ENCODE measurements around the gene NKX1-1.

The NKX1-1 gene

GRCh38 chr4:1451752-1452122, 45.5 kb upstream of the NKX1-1 start:
- H3K4me2 ChIP-seq (ENCODE audit: insufficient read depth, low read length), result no peak overlapping the region
- no peaks in the 10 kb centered on the region for H3K79me2 ChIP-seq (ENCODE audit: insufficient read depth, low read length)
- no peaks in the 10 kb centered on the region for H3K36me3 ChIP-seq (ENCODE audit: insufficient read depth, low read length)
- H3K27ac ChIP-seq (ENCODE audit: low read length), result no peak overlapping the region
- DNase-seq, result no peak
- H3K4me1 ChIP-seq (ENCODE audit: insufficient read depth, low read length), result no peaks in the 10 kb centered on the region
- no peak overlapping the region for H3K4me3 ChIP-seq (ENCODE audit: low read depth in 1 of 2, low read length in 2 of 2)
- no peaks in the 10 kb centered on the region for H3K9me3 ChIP-seq (ENCODE audit: insufficient read depth, low read length, severe bottlenecking)
- H3K9ac ChIP-seq (ENCODE audit: low read depth, low read length), result no peak overlapping the region
- no peaks in the 10 kb centered on the region for H3K27me3 ChIP-seq (ENCODE audit: insufficient read depth, low read length, poor library complexity)
- no peak for TF ChIP-seq EZH2 (IDR thresholded peaks at IDR 0.05; ENCODE audit: borderline replicate concordance, low read depth, low read length, severe bottlenecking)
- no peak for TF ChIP-seq CTCF (IDR thresholded peaks at IDR 0.05; ENCODE audit: borderline replicate concordance, extremely low read depth, low read length, poor library complexity, severe bottlenecking)
- no peak overlapping the region for H2AFZ ChIP-seq (ENCODE audit: low read depth, low read length)
- no peak for ATAC-seq (ENCODE audit: insufficient read depth, low read depth)
- no peaks in the 10 kb centered on the region for H4K20me1 ChIP-seq (ENCODE audit: insufficient read depth, low read length)

GRCh38 chr4:1451106-1451751, 45.0 kb upstream of the NKX1-1 start:
- H3K27me3 ChIP-seq (ENCODE audit: insufficient read depth, low read length, poor library complexity), result no peaks in the 10 kb centered on the region
- H3K36me3 ChIP-seq (ENCODE audit: insufficient read depth, low read length), result no peaks in the 10 kb centered on the region
- H4K20me1 ChIP-seq (ENCODE audit: insufficient read depth, low read length), result no peaks in the 10 kb centered on the region
- H2AFZ ChIP-seq (ENCODE audit: low read depth, low read length), result no peak overlapping the region
- ATAC-seq (ENCODE audit: insufficient read depth, low read depth) (no peak), DNase-seq (no peak)
- no peaks in the 10 kb centered on the region for H3K79me2 ChIP-seq (ENCODE audit: insufficient read depth, low read length)
- no peaks in the 10 kb centered on the region for H3K4me1 ChIP-seq (ENCODE audit: insufficient read depth, low read length)
- no peak overlapping the region for H3K9ac ChIP-seq (ENCODE audit: low read depth, low read length)
- no peak overlapping the region for H3K27ac ChIP-seq (ENCODE audit: low read length)
- H3K4me3 ChIP-seq (ENCODE audit: low read depth in 1 of 2, low read length in 2 of 2), result no peak overlapping the region
- TF ChIP-seq EZH2 (IDR thresholded peaks at IDR 0.05; ENCODE audit: borderline replicate concordance, low read depth, low read length, severe bottlenecking) (no peak), CTCF (IDR thresholded peaks at IDR 0.05; ENCODE audit: borderline replicate concordance, extremely low read depth, low read length, poor library complexity, severe bottlenecking) (no peak)
- H3K9me3 ChIP-seq (ENCODE audit: insufficient read depth, low read length, severe bottlenecking), result no peaks in the 10 kb centered on the region
- H3K4me2 ChIP-seq (ENCODE audit: insufficient read depth, low read length), result no peak overlapping the region

GRCh38 chr4:1449833-1450741, 43.8 kb upstream of the NKX1-1 start:
- no peak overlapping the region for H2AFZ ChIP-seq (ENCODE audit: low read depth, low read length)
- no peak overlapping the region for H3K4me3 ChIP-seq (ENCODE audit: low read depth in 1 of 2, low read length in 2 of 2)
- H3K4me1 ChIP-seq (ENCODE audit: insufficient read depth, low read length), result no peaks in the 10 kb centered on the region
- no peak overlapping the region for H3K9ac ChIP-seq (ENCODE audit: low read depth, low read length)
- no peaks in the 10 kb centered on the region for H3K36me3 ChIP-seq (ENCODE audit: insufficient read depth, low read length)
- H3K4me2 ChIP-seq (ENCODE audit: insufficient read depth, low read length), result no peak overlapping the region
- no peak overlapping the region for H3K27ac ChIP-seq (ENCODE audit: low read length)
- H3K79me2 ChIP-seq (ENCODE audit: insufficient read depth, low read length), result no peaks in the 10 kb centered on the region
- no peaks in the 10 kb centered on the region for H3K9me3 ChIP-seq (ENCODE audit: insufficient read depth, low read length, severe bottlenecking)
- no peaks in the 10 kb centered on the region for H4K20me1 ChIP-seq (ENCODE audit: insufficient read depth, low read length)
- no peaks in the 10 kb centered on the region for H3K27me3 ChIP-seq (ENCODE audit: insufficient read depth, low read length, poor library complexity)
- no peak for TF ChIP-seq EZH2 (IDR thresholded peaks at IDR 0.05; ENCODE audit: borderline replicate concordance, low read depth, low read length, severe bottlenecking)
- no peak for ATAC-seq (ENCODE audit: insufficient read depth, low read depth)
- no peak for DNase-seq

GRCh38 chr4:1449475-1449832, 43.2 kb upstream of the NKX1-1 start:
- H3K27ac ChIP-seq (ENCODE audit: low read length), result no peak overlapping the region
- H3K9me3 ChIP-seq (ENCODE audit: insufficient read depth, low read length, severe bottlenecking), result no peaks in the 10 kb centered on the region
- no peak for DNase-seq
- no peak for ATAC-seq (ENCODE audit: insufficient read depth, low read depth)
- H3K4me2 ChIP-seq (ENCODE audit: insufficient read depth, low read length), result no peak overlapping the region
- TF ChIP-seq EZH2 (IDR thresholded peaks at IDR 0.05; ENCODE audit: borderline replicate concordance, low read depth, low read length, severe bottlenecking) (no peak), CTCF (IDR thresholded peaks at IDR 0.05; ENCODE audit: borderline replicate concordance, extremely low read depth, low read length, poor library complexity, severe bottlenecking) (no peak)
- no peak overlapping the region for H3K9ac ChIP-seq (ENCODE audit: low read depth, low read length)
- no peak overlapping the region for H2AFZ ChIP-seq (ENCODE audit: low read depth, low read length)
- H3K36me3 ChIP-seq (ENCODE audit: insufficient read depth, low read length), result no peaks in the 10 kb centered on the region
- H4K20me1 ChIP-seq (ENCODE audit: insufficient read depth, low read length), result no peaks in the 10 kb centered on the region
- H3K79me2 ChIP-seq (ENCODE audit: insufficient read depth, low read length), result no peaks in the 10 kb centered on the region
- H3K4me1 ChIP-seq (ENCODE audit: insufficient read depth, low read length), result no peaks in the 10 kb centered on the region
- H3K27me3 ChIP-seq (ENCODE audit: insufficient read depth, low read length, poor library complexity), result no peaks in the 10 kb centered on the region
- no peak overlapping the region for H3K4me3 ChIP-seq (ENCODE audit: low read depth in 1 of 2, low read length in 2 of 2)
